ENCODE data around the gene LMAN1L. TPM values are rescaled to one million over a fixed set of nuclear protein-coding genes. Genes with fewer than 3 reads are reported as not detected.

LMAN1L gene
- total and polyA plus RNA-seq, 2 experiments from 2014 or later: not detected

GRCh38 chr15:74855857-74856256 lies 43.2 kb downstream of the LMAN1L start:
- Histone ChIP-seq H3K27ac (no peak overlapping the region), H3K4me2 (ENCODE audit: unreplicated experiment) (no peak overlapping the region)

DNA sequence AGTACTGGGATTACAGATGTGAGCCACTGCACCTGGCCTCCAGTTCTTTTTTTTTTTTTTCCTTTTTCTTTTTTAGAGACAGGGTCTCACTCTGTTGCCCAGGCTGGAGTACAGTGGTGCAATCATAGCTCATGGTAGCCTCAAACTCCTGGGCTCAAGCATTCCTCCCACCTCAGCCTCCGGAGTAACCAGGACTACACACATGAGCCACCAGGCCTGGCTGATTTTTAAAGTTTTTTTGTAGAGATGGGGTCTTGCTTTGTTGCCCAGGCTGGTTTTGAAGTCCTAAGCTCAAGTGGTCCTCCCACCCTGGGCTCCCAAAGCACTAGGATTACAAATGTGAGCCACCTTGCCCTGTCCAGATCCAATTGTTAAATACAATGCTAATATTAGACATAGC lies 43.9 kb downstream of the LMAN1L start:
- Histone ChIP-seq H3K9ac (no peak overlapping the region), H3K4me2 (ENCODE audit: unreplicated experiment) (no peak overlapping the region), H3K4me1 (ENCODE audit: insufficient read depth) (no peaks in the 10 kb centered on the region), H3K79me2 (ENCODE audit: insufficient read depth) (peaks cover 74% of the 10 kb centered on the region), H3F3A (ENCODE audit: insufficient read depth) (no peaks in the 10 kb centered on the region), H3K27me3 (replicated peaks; ENCODE audit: insufficient read depth) (no peaks in the 10 kb centered on the region), H2AFZ (no peak overlapping the region), H3K27ac (no peak overlapping the region), H3K9me3 (ENCODE audit: low read depth) (no peaks in the 10 kb centered on the region), H4K20me1 (ENCODE audit: insufficient read depth) (no peaks in the 10 kb centered on the region), H3K4me3 (no peak overlapping the region), H3K36me3 (ENCODE audit: low read depth) (no peaks in the 10 kb centered on the region), H3K9me2 (ENCODE audit: insufficient read depth) (no peaks in the 10 kb centered on the region)
- 100% methylated on average over 1 of the region's 1 CpG for WGBS, 2 experiments (ENCODE audit: low coverage in 1 of 2, low lambda C conversion rate in 2 of 2, missing lambda C conversion rate in 2 of 2)
- in situ Hi-C loops (cut with MboI): no loop called here
- TF ChIP-seq EZH2phosphoT487 (IDR thresholded peaks at IDR 0.05; ENCODE audit: insufficient read depth, low read depth) (no peak), EZH2 (IDR thresholded peaks at IDR 0.05; ENCODE audit: insufficient read depth, poor library complexity, severe bottlenecking) (no peak)
- DNase-seq: no peak

More at GRCh38 chr15:74855857-74856256, 43.2 kb downstream of the LMAN1L start:
- H3F3A ChIP-seq (ENCODE audit: insufficient read depth): no peaks in the 10 kb centered on the region
- no peak overlapping the region for H2AFZ ChIP-seq
- H3K4me3 ChIP-seq: no peak overlapping the region
- 40 to 59% methylated on average over 2 of the region's 2 CpGs for WGBS, 2 experiments (ENCODE audit: low coverage in 1 of 2, low lambda C conversion rate in 2 of 2, missing lambda C conversion rate in 2 of 2)
- no peaks in the 10 kb centered on the region for H3K4me1 ChIP-seq (ENCODE audit: insufficient read depth)
- no peak for DNase-seq
- H3K36me3 ChIP-seq (ENCODE audit: low read depth): no peaks in the 10 kb centered on the region
- no peak overlapping the region for H3K9ac ChIP-seq
- H3K27me3 ChIP-seq (replicated peaks; ENCODE audit: insufficient read depth): no peaks in the 10 kb centered on the region
- no peaks in the 10 kb centered on the region for H4K20me1 ChIP-seq (ENCODE audit: insufficient read depth)
- H3K79me2 ChIP-seq (ENCODE audit: insufficient read depth): peaks cover 67% of the 10 kb centered on the region
- no peaks in the 10 kb centered on the region for H3K9me2 ChIP-seq (ENCODE audit: insufficient read depth)
- H3K9me3 ChIP-seq (ENCODE audit: low read depth): no peaks in the 10 kb centered on the region
- in situ Hi-C loops (cut with MboI): no loop called here
- no peak for TF ChIP-seq EZH2phosphoT487 (IDR thresholded peaks at IDR 0.05; ENCODE audit: insufficient read depth, low read depth)
- TF ChIP-seq EZH2 (IDR thresholded peaks at IDR 0.05; ENCODE audit: insufficient read depth, poor library complexity, severe bottlenecking): no peak

DNA sequence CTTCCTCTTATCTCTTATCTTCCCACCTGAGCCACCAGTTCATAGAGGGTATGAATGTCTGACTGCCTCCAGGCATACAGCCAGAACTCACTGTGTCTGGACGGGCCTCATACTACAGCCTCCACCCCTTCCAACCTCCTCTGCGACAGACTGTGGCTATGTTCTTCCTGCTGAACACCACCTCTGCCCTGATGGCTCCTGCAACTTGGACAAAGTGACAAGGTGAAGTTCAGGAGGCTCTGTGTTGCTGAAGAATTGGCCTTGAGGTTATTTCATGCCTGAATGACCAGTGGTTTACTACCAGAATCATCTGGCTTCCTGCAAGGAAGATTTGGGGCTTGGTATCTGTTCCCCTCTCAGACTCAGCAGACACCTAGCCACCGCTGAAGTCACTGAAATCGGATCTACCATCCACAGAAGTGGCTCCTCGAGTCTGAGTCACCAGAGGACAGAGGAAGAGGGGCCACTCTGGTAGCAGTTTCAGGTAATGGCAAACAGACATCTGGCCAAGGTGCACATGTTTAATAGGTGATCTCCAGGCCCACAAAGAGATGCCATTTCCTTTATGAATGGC lies 44.5 kb downstream of the LMAN1L start:
- no peaks in the 10 kb centered on the region for H3K9me2 ChIP-seq (ENCODE audit: insufficient read depth)
- H3K27me3 ChIP-seq (replicated peaks; ENCODE audit: insufficient read depth): no peaks in the 10 kb centered on the region
- H3K27ac ChIP-seq: no peak overlapping the region
- no peak for TF ChIP-seq EZH2 (IDR thresholded peaks at IDR 0.05; ENCODE audit: insufficient read depth, poor library complexity, severe bottlenecking)
- no peak for TF ChIP-seq EZH2phosphoT487 (IDR thresholded peaks at IDR 0.05; ENCODE audit: insufficient read depth, low read depth)
- no peaks in the 10 kb centered on the region for H3K36me3 ChIP-seq (ENCODE audit: low read depth)
- no peaks in the 10 kb centered on the region for H3F3A ChIP-seq (ENCODE audit: insufficient read depth)
- WGBS, 2 experiments (ENCODE audit: low coverage in 1 of 2, low lambda C conversion rate in 2 of 2, missing lambda C conversion rate in 2 of 2): 74 to 84% methylated on average over 5 of the region's 5 CpGs
- no peaks in the 10 kb centered on the region for H4K20me1 ChIP-seq (ENCODE audit: insufficient read depth)
- no peak overlapping the region for H2AFZ ChIP-seq
- in situ Hi-C loops (cut with MboI): no loop called here
- H3K4me2 ChIP-seq (ENCODE audit: unreplicated experiment): no peak overlapping the region
- H3K79me2 ChIP-seq (ENCODE audit: insufficient read depth): peaks cover 79% of the 10 kb centered on the region
- DNase-seq: no peak
- H3K9me3 ChIP-seq (ENCODE audit: low read depth): no peaks in the 10 kb centered on the region
- H3K4me1 ChIP-seq (ENCODE audit: insufficient read depth): no peaks in the 10 kb centered on the region
- H3K4me3 ChIP-seq: no peak overlapping the region
- no peak overlapping the region for H3K9ac ChIP-seq

GRCh38 chr15:74857671-74858368 lies 45.2 kb downstream of the LMAN1L start:
- 73 to 74% methylated on average over 9 of the region's 9 CpGs for WGBS, 2 experiments (ENCODE audit: low coverage in 1 of 2, low lambda C conversion rate in 2 of 2, missing lambda C conversion rate in 2 of 2)
- Histone ChIP-seq H3K36me3 (ENCODE audit: low read depth) (no peaks in the 10 kb centered on the region), H3K4me2 (ENCODE audit: unreplicated experiment) (no peak overlapping the region)

More at GRCh38 chr15:74857671-74858368, 45.2 kb downstream of the LMAN1L start:
- Histone ChIP-seq H3K27ac (no peak overlapping the region), H3K9me3 (ENCODE audit: low read depth) (no peaks in the 10 kb centered on the region), H3K9me2 (ENCODE audit: insufficient read depth) (no peaks in the 10 kb centered on the region), H3K27me3 (replicated peaks; ENCODE audit: insufficient read depth) (no peaks in the 10 kb centered on the region), H3K9ac (no peak overlapping the region), H2AFZ (no peak overlapping the region), H3F3A (ENCODE audit: insufficient read depth) (peaks cover 6% of the 10 kb centered on the region; the same call in 1 of the 2 replicates), H3K4me3 (no peak overlapping the region), H3K79me2 (ENCODE audit: insufficient read depth) (peaks cover 79% of the 10 kb centered on the region), H4K20me1 (ENCODE audit: insufficient read depth) (0 out of 2 replicates have a peak, but pooled peaks cover under 1% of the 10 kb centered on the region), H3K4me1 (ENCODE audit: insufficient read depth) (peaks cover under 1% of the 10 kb centered on the region; the same call in 1 of the 2 replicates)
- DNase-seq: no peak
- TF ChIP-seq EZH2phosphoT487 (IDR thresholded peaks at IDR 0.05; ENCODE audit: insufficient read depth, low read depth) (no peak), EZH2 (IDR thresholded peaks at IDR 0.05; ENCODE audit: insufficient read depth, poor library complexity, severe bottlenecking) (no peak)
- in situ Hi-C loops (cut with MboI): no loop called here

All from GM23248 (cell line).